HEK293T (cell line): Measurements from ENCODE around the gene DCST2.

Experiments used
- CTCF ChIA-PET: fragments of 350-600 bp; formaldehyde crosslinking; extraction: SDS; loops from one replicate; lab custom pipeline; 2021; ENCODE audit warnings: antibody characterized with exemption, inconsistent platforms; lab: Yijun Ruan, JAX
- POLR2A ChIA-PET: fragments of 350-600 bp; formaldehyde crosslinking; extraction: SDS; loops from one replicate; lab custom pipeline; 2020; ENCODE audit warnings: antibody characterized with exemption, inconsistent platforms; lab: Yijun Ruan, JAX
- DNase-seq: peaks from one replicate; pipeline ENCODE4 v3.0.0; 2012; ENCODE audit warnings: mixed read lengths; ENCODE audit errors: extremely low spot score
- ARNT ChIP-seq: fragments of 450-650 bp; IDR thresholded peaks from 2 replicates; pipeline ENCODE4 v1.6.1; 2017; ENCODE audit warnings: mild to moderate bottlenecking
- BHLHE40 ChIP-seq: fragments of 450-650 bp; IDR thresholded peaks from 2 replicates; pipeline ENCODE4 v1.6.1; 2016; ENCODE audit warnings: mild to moderate bottlenecking, moderate library complexity, borderline replicate concordance
- CTBP1 ChIP-seq: fragments of 450-650 bp; IDR thresholded peaks from 2 replicates; pipeline ENCODE4 v1.6.1; 2016; ENCODE audit warnings: borderline replicate concordance
- ELF4 ChIP-seq: fragments of 450-650 bp; IDR thresholded peaks from 2 replicates; pipeline ENCODE4 v1.6.1; 2017; ENCODE audit warnings: antibody characterized with exemption
- FOXA1 ChIP-seq: fragments of 450-650 bp; IDR thresholded peaks from 2 replicates; pipeline ENCODE4 v1.6.1; 2016; ENCODE audit warnings: mild to moderate bottlenecking
- FOXK2 ChIP-seq: fragments of 450-650 bp; IDR thresholded peaks from 2 replicates; pipeline ENCODE4 v1.6.1; 2016; ENCODE audit warnings: mild to moderate bottlenecking
- FOXM1 ChIP-seq: fragments of 450-650 bp; IDR thresholded peaks from 2 replicates; pipeline ENCODE4 v1.6.1; 2017; ENCODE audit warnings: mild to moderate bottlenecking, borderline replicate concordance
- HDGF ChIP-seq: fragments of 450-650 bp; IDR thresholded peaks from 2 replicates; pipeline ENCODE4 v1.6.1; 2017; ENCODE audit warnings: antibody characterized with exemption, borderline replicate concordance
- L3MBTL2 ChIP-seq: fragments of 450-650 bp; conservative IDR thresholded peaks from 2 replicates; pipeline ENCODE4 v1.6.1; 2016; ENCODE audit warnings: mild to moderate bottlenecking
- LEF1 ChIP-seq: fragments of 450-650 bp; IDR thresholded peaks from 2 replicates; pipeline ENCODE4 v1.6.1; 2017; ENCODE audit warnings: mild to moderate bottlenecking, borderline replicate concordance
- NFRKB ChIP-seq: fragments of 450-650 bp; IDR thresholded peaks from 2 replicates; pipeline ENCODE4 v1.6.1; 2016; ENCODE audit warnings: mild to moderate bottlenecking, moderate library complexity
- SP1 ChIP-seq: fragments of 450-650 bp; IDR thresholded peaks from 2 replicates; pipeline ENCODE4 v1.6.1; 2017
- SUZ12 ChIP-seq: fragments of 450-650 bp; IDR thresholded peaks from 2 replicates; pipeline ENCODE4 v1.6.1; 2016; ENCODE audit warnings: mild to moderate bottlenecking
- TARDBP ChIP-seq: fragments of 450-650 bp; IDR thresholded peaks from 2 replicates; pipeline ENCODE4 v1.6.1; 2016
- ZNF384 ChIP-seq: fragments of 450-650 bp; IDR thresholded peaks from 2 replicates; pipeline ENCODE4 v1.6.1; 2016
- TF ChIP-seq, protein P1 (sequence below): fragments of 450-650 bp; IDR thresholded peaks from 2 replicates; pipeline ENCODE4 v1.6.1; 2016

The DCST2 gene

DNA sequence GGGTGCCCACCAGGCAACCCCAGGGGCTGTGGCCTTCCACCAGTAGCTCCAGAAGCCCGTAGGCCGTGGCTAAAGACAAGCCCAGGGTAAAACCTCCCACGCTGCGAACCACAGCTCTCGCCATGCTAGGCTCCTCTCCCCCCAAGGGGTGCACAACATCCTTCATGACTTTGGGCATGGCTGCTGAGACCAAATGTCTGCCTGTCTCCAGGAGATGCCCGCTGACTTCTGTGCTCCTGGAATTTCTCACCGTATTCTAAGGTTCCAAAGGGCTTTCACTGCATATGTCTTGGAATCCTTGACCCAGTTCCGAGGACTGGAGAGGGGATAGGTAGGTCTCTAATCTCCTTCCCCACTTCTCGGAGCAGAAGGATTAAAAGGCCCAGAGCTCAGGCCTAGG is at the start of gene DCST2, which contains the start of gene DCST1:
Gene DCST2 (minus strand): TSS at position 258 of the 400 bp plus-strand sequence. CDS start 80 bp downstream, at position 178.
Gene DCST1 (plus strand): TSS at position 301 of the 400 bp plus-strand sequence. CDS start 213 bp downstream, outside the sequence.
- POLR2A ChIA-PET: no interaction called here
- no peak for DNase-seq
- CTCF ChIA-PET: interaction anchor here (0.6 to 3.5 kb wide), 2 partner anchors 13 to 16 kb away, joined by 5 to 12 read pairs; no protein-coding TSS in a partner anchor
- TF ChIP-seq SP1: no peak

DNA sequence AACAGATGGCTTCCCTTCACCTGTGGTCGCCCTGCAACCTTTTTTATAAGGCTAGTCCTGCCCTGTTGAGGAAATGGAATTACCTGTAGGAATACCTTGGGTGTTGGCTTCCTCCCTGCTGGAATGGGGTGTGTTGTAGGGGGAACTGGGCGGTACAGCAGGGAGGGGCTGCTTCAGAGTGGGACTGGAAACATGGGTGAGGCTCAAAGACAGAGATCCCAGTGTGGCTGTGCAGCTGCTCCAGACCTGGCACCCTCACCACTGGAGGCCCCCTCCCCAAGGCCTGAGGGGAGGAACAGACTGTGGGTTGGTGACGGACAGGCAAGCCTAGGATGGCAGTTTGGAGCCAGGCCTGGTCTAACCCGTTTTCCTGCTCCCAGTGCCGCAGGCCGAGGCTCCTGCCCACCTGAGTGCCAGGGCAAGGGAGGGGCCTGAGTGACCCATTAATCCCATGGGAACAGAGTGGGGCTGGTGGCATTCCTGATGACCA is 49.5 kb upstream of the DCST2 start:
- ChIA-PET POLR2A (interaction anchor here (1.0 kb wide), 1 partner anchor 90 kb away, joined by 3 read pairs; the partner anchor contains the start of gene KRTCAP2), CTCF (interaction anchor here (0.7 kb wide), 1 partner anchor 20 kb away, joined by 3 read pairs; no protein-coding TSS in a partner anchor)
- no peak for DNase-seq
- TF ChIP-seq TARDBP (no peak), NFRKB (no peak), L3MBTL2 (no peak), ARNT (no peak), FOXK2 (no peak), SP1 (no peak), BHLHE40 (no peak), FOXM1 (no peak), CTBP1 (no peak), LEF1 (no peak), SUZ12 (no peak), HDGF (no peak)

DNA sequence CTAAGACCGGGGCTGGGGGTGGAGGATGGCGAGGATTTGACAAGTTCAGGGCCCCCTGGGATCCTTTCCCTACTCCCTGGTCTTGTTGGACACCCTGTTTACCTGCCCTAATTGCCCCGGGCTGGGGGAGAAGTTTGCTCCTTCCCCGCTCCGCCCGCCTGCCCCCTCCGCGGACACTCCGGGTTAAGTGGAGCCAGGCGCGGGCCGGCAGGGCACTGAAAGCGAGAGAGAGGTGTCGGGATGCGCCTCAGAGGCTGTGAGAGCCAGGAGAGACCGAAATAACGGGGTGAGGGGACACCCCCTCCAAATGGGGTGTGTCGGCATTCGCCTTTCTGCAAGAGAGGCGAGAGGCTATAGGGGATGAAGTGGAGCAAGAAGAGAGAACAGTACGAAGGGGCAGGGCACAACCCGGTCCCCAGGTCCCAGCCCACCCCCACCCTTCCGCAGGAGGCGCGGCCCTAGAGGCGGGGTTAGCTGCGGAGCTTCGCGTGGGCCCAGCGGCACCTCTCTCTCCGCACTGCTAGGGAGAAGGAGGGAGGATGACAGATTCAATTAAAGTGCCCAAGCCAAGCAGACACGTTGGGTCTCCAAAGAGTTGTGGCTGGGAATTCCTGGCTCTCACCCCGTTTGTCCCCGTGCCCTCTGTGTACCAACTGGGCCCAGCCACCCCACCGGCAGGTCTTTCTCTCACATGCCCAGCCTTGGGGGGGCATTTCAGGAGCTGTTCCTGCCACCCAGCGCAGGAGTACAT is 48.9 kb upstream of the DCST2 start:
- ChIA-PET CTCF (interaction anchor here (0.7 kb wide), 1 partner anchor 20 kb away, joined by 3 read pairs; no protein-coding TSS in a partner anchor), POLR2A (interaction anchor here (1.0 kb wide), 1 partner anchor 91 kb away, joined by 3 read pairs; the partner anchor contains the start of gene KRTCAP2)
- TF ChIP-seq SUZ12: no peak
- TF ChIP-seq L3MBTL2: no peak
- no peak for TF ChIP-seq FOXM1
- no peak for TF ChIP-seq ARNT
- TF ChIP-seq SP1: no peak
- DNase-seq: no peak

DNA sequence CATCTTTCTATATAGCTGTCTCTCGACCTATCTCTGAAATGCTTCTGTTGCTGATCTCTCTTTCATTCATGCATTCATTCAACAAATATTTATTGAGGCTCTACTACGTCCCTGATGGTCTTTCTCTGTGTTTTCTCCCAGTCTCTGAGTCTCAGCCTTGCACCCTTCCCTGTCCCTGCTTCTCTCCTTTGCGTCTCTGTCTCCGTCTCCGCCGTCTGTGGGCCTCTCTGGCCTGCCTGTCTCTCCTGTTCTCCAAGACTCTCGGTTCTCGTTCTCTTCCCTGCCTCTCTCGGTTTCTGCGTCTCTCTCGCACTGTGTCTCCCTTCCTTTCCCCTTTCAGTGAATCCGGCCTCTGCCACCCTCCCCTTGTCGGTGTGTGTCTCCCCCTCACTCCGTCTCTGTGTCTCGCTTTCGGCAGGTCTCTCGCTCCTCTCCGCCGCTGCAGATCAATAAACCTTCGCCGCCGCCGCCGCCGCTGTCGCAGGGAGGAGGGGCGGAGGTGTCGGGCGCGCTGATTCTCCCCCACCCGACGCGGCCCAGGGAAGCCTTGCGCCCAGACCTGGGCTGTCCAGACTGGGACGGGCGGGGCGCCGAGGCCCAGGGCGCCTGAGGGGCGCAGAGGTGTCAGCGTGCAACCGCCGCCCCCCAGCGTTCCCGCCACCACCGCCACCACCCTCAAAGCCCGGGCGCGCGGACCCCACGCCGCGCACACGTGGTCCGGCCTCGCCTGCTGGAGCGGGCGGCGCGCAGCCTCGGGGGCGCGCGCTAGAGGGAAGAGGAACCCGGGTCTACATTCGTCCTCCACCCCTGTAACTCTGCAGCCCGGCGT is 48.1 kb upstream of the DCST2 start:
- POLR2A ChIA-PET: interaction anchor here (1.0 to 1.9 kb wide), 9 partner anchors 11 to 92 kb away, joined by 3 to 7 read pairs (median 5); partner anchors contain the start of genes ADAM15, DPM3 and KRTCAP2
- DNase-seq: no peak
- TF ChIP-seq L3MBTL2 (0 out of 2 replicates have a peak, but pooled peaks have one; percentile 31), TARDBP (no peak)
- CTCF ChIA-PET: interaction anchor here (0.6 to 1.7 kb wide), 3 partner anchors 9 to 86 kb away, joined by 3 to 5 read pairs (median 4); no protein-coding TSS in a partner anchor

DNA sequence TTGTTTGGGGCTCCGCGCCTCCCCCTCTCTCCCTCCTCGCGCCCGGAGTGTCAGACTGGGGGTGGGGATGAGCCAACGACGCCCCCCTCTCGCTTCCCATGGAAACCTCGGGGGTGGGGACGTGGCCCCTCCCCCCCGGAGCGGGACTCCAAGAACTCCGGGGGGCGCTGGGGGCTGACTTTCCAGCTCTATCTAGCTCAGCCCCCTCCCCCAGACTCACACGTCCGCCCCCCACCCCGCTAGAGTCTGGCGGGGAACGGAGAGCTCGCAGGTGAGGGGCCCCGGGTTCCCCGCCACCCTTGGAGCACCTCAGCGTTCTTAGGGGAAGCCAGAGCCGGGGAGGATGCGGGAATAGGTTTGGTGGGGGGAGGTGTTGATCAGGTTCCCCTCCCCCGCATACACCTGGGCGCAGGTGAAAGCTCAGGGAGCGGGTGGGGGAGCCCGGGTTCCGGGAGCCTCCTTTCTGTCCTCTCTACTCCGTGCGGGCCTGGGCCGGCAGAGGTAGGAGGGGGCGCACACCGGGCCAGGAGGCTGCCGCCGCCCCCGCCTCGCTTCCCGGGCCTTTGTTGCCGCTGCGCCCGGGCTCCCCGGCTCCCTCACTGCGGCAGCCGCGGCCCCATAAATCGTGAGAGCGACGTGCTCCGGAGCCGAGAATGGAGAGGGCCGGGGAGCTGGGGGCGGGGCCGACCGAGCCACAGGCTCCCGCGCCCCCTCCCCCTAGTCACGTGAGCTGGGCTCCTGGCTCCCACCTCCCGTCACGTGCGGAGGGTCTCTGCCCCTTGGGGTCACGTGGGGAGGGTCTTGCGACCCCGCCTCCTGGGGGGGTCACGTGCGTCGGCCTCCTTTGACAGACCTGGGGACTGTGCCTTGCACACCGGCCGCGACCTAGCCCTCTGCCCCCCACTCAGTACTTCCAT is 47.0 kb upstream of the DCST2 start:
- peak; percentile 66 for DNase-seq
- ChIA-PET CTCF (interaction anchor here (0.6 to 1.7 kb wide), 3 partner anchors 10 to 87 kb away, joined by 3 to 5 read pairs (median 4); no protein-coding TSS in a partner anchor), POLR2A (interaction anchor here (1.0 to 1.9 kb wide), 10 partner anchors 10 to 113 kb away, joined by 3 to 7 read pairs (median 4); partner anchors contain the start of genes ADAM15, DPM3 and KRTCAP2)
- TF ChIP-seq LEF1 (no peak), FOXA1 (no peak), NFRKB (no peak), TARDBP (no peak), FOXM1 (0 out of 2 replicates have a peak, but pooled peaks have one; percentile 62), SP1 (no peak), FOXK2 (no peak), ARNT (no peak), ZNF384 (no peak), BHLHE40 (no peak), ELF4 (no peak), L3MBTL2 (peak; percentile 92), SUZ12 (no peak), CTBP1 (no peak), HDGF (no peak)
- TF ChIP-seq, protein P1, sequence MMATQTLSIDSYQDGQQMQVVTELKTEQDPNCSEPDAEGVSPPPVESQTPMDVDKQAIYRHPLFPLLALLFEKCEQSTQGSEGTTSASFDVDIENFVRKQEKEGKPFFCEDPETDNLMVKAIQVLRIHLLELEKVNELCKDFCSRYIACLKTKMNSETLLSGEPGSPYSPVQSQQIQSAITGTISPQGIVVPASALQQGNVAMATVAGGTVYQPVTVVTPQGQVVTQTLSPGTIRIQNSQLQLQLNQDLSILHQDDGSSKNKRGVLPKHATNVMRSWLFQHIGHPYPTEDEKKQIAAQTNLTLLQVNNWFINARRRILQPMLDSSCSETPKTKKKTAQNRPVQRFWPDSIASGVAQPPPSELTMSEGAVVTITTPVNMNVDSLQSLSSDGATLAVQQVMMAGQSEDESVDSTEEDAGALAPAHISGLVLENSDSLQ: peak; percentile 93
